Keratinocyte (primary cell): ENCODE results near the gene SLFNL1. TPM values are rescaled to one million over a fixed set of nuclear protein-coding genes. Genes with fewer than 3 reads are reported as not detected.

Source experiments
- DNase-seq: peaks from one replicate; pipeline ENCODE4 v3.0.0-alpha.2; 2011; ENCODE audit warnings: low read depth, missing footprints, low spot score
- FAIRE-seq: peaks from 2 replicates; lab custom pipeline; 2011; peaks lifted over from hg19 to GRCh38; lab: Jason Lieb, UNC
- H2AFZ ChIP-seq: 2 replicates; pipeline ENCODE4 v1.6.0; 2012; ENCODE audit warnings: low read length, control low read depth, inconsistent platforms; ENCODE audit not compliant: control insufficient read depth
- H3K27ac ChIP-seq: 2 replicates; pipeline ENCODE4 v1.5.1; 2011; ENCODE audit warnings: low read length; ENCODE audit not compliant: control insufficient read depth, insufficient read depth
- H3K27me3 ChIP-seq: 3 replicates; pipeline ENCODE4 v1.6.0; 2011; ENCODE audit warnings: low read length; ENCODE audit not compliant: control insufficient read depth, insufficient read depth; ENCODE audit errors: extremely low read depth
- H3K36me3 ChIP-seq, 2 experiments: 2 replicates in 1 of 2; 3 replicates in 1 of 2; pipeline ENCODE4 v1.5.1; 2011; ENCODE audit warnings: low read length in 2 of 2, mild to moderate bottlenecking in 1 of 2; ENCODE audit not compliant: control insufficient read depth in 2 of 2, insufficient read depth in 2 of 2; ENCODE audit errors: extremely low read depth in 1 of 2
- H3K4me1 ChIP-seq: 3 replicates; pipeline ENCODE4 v1.5.1; 2011; ENCODE audit warnings: low read length; ENCODE audit not compliant: control insufficient read depth, insufficient read depth; ENCODE audit errors: extremely low read depth
- H3K4me2 ChIP-seq: 3 replicates; pipeline ENCODE4 v1.6.0; 2011; ENCODE audit warnings: low read depth, low read length; ENCODE audit not compliant: control insufficient read depth, insufficient read depth; ENCODE audit errors: extremely low read depth
- H3K4me3 ChIP-seq, 3 experiments: fragments of 200-600 bp in 1 of 3; sonication (generic) in 1 of 3; 2 replicates in 2 of 3; 3 replicates in 1 of 3; pipeline ENCODE4 v1.5.1; 2011 to 2016; ENCODE audit warnings: low read length in 3 of 3, mild to moderate bottlenecking in 3 of 3, control low read depth in 2 of 3, inconsistent platforms in 1 of 3, low read depth in 1 of 3, mixed read lengths in 1 of 3, mixed run types in 1 of 3, moderate library complexity in 1 of 3; ENCODE audit not compliant: control insufficient read depth in 2 of 3, insufficient read depth in 2 of 3; ENCODE audit errors: extremely low read depth in 1 of 3
- H3K79me2 ChIP-seq: 2 replicates; pipeline ENCODE4 v1.6.0; 2012; ENCODE audit warnings: low read length; ENCODE audit not compliant: control insufficient read depth, insufficient read depth
- H3K9ac ChIP-seq: 3 replicates; pipeline ENCODE4 v1.6.0; 2011; ENCODE audit warnings: low read length; ENCODE audit not compliant: control insufficient read depth, insufficient read depth; ENCODE audit errors: extremely low read depth
- H3K9me1 ChIP-seq: 3 replicates; pipeline ENCODE4 v1.6.0; 2011; ENCODE audit warnings: low read length; ENCODE audit not compliant: control insufficient read depth, insufficient read depth; ENCODE audit errors: extremely low read depth
- H3K9me3 ChIP-seq: 2 replicates; pipeline ENCODE4 v1.5.1; 2012; ENCODE audit warnings: low read depth, low read length; ENCODE audit not compliant: control insufficient read depth
- H4K20me1 ChIP-seq: 3 replicates; pipeline ENCODE4 v1.6.0; 2011; ENCODE audit warnings: low read length; ENCODE audit not compliant: control insufficient read depth, insufficient read depth; ENCODE audit errors: extremely low read depth
- EZH2 ChIP-seq: IDR thresholded peaks from one replicate; pipeline ENCODE4 v1.6.1; 2012; ENCODE audit warnings: inconsistent platforms, mild to moderate bottlenecking, low read length, moderate library complexity
- dilution Hi-C: fragments of 300-500 bp; cut with MboI; formaldehyde crosslinking; loops from one replicate; pipeline ENCODE4 v1.7.0; 2020; ENCODE audit warnings: low sequenced_read_pairs; ENCODE audit not compliant: extremely low pct_ligation_motif_present
- polyA plus RNA-seq, 5 experiments: library from polyadenylated mRNA; depleted of rRNA in 3 of 5; stranded (reverse) in 3 of 5; stranded (forward) in 1 of 5; unstranded in 1 of 5; fragments of >200 nt; gene quantifications; 1 replicate in 1 of 5; 2 replicates in 3 of 5; 3 replicates in 1 of 5; pipeline versions ENCODE4 v1.2.1 to v1.2.3, GENCODE V29; 2011 to 2012; ENCODE audit warnings: missing spikeins in 2 of 5, low read depth in 1 of 5, low replicate concordance in 1 of 5
- TF ChIP-seq, protein P1 (sequence below), 3 experiments: IDR thresholded peaks in 1 of 3; conservative IDR thresholded peaks in 1 of 3; optimal IDR thresholded peaks in 1 of 3; 2 replicates in 2 of 3; 3 replicates in 1 of 3; pipeline versions ENCODE3 to v1.5.1; 2011; ENCODE audit warnings: low read length in 3 of 3, mild to moderate bottlenecking in 3 of 3, moderate library complexity in 2 of 3, control low read depth in 1 of 3, inconsistent platforms in 1 of 3; ENCODE audit not compliant: insufficient read depth in 2 of 3; ENCODE audit errors: extremely low read depth in 1 of 3

The SLFNL1 gene
- polyA plus RNA-seq, 1 donor (not counting 4 experiments of a cell fraction or from before 2014, with no cell fraction given) = not detected

- H3K4me2 ChIP-seq = no peak overlapping the region
- H3K36me3 ChIP-seq = no peaks in the 10 kb centered on the region
- DNase-seq (no peak), FAIRE-seq (no peak)
- H3K27ac ChIP-seq = no peak overlapping the region
- no peaks in the 10 kb centered on the region for H3K9me1 ChIP-seq
- no peaks in the 10 kb centered on the region for H3K9me3 ChIP-seq
- dilution Hi-C loops = no loop called here
- no peak overlapping the region for H3K4me3 ChIP-seq
- H4K20me1 ChIP-seq = no peaks in the 10 kb centered on the region
- H3K9ac ChIP-seq = no peak overlapping the region
- H3K27me3 ChIP-seq = no peaks in the 10 kb centered on the region
- no peak overlapping the region for H2AFZ ChIP-seq
- peaks cover 3% of the 10 kb centered on the region for H3K4me1 ChIP-seq
- TF ChIP-seq, protein P1, sequence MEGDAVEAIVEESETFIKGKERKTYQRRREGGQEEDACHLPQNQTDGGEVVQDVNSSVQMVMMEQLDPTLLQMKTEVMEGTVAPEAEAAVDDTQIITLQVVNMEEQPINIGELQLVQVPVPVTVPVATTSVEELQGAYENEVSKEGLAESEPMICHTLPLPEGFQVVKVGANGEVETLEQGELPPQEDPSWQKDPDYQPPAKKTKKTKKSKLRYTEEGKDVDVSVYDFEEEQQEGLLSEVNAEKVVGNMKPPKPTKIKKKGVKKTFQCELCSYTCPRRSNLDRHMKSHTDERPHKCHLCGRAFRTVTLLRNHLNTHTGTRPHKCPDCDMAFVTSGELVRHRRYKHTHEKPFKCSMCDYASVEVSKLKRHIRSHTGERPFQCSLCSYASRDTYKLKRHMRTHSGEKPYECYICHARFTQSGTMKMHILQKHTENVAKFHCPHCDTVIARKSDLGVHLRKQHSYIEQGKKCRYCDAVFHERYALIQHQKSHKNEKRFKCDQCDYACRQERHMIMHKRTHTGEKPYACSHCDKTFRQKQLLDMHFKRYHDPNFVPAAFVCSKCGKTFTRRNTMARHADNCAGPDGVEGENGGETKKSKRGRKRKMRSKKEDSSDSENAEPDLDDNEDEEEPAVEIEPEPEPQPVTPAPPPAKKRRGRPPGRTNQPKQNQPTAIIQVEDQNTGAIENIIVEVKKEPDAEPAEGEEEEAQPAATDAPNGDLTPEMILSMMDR (optimal IDR thresholded peaks at IDR 0.05 in 1 of 3, IDR thresholded peaks at IDR 0.05 in 1 of 3, conservative IDR thresholded peaks at IDR 0.05 in 1 of 3; ENCODE audit: extremely low read depth in 1 of 3, insufficient read depth in 2 of 3, low read length in 3 of 3) = no peak
- TF ChIP-seq EZH2 = no peak
- peaks cover under 1% of the 10 kb centered on the region for H3K79me2 ChIP-seq
Observed at GRCh38 chr1:40974945-40975344, 46.6 kb downstream of the SLFNL1 start.

DNA sequence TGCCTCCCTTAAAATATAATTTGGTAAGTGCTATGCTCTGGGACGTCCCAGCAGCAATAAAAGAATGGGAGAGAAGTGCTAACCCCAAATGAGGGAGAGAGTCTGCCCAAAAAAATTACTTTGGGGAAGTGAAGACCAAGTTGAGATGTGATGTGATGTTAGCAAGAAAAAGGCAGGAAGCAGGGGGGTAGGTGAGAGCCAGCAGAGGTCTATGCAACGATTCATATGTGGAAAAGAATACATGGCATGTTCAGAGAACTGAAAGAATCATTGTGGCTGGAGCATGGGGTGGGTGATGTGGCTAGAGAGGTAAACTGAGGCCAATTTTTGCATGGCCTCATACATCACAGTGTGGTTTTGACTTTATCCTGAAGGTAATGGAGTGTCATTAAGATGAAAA is 47.6 kb downstream of the SLFNL1 start:
- TF ChIP-seq, protein P1 (optimal IDR thresholded peaks at IDR 0.05 in 1 of 3, IDR thresholded peaks at IDR 0.05 in 1 of 3, conservative IDR thresholded peaks at IDR 0.05 in 1 of 3; ENCODE audit: extremely low read depth in 1 of 3, insufficient read depth in 2 of 3, low read length in 3 of 3) = no peak
- TF ChIP-seq EZH2 = no peak
- Histone ChIP-seq H3K27ac (no peak overlapping the region), H3K4me1 (peaks cover 3% of the 10 kb centered on the region)

More for the DNA sequence above, 47.6 kb downstream of the SLFNL1 start:
- Histone ChIP-seq H2AFZ (no peak overlapping the region), H3K9me3 (no peaks in the 10 kb centered on the region), H3K9me1 (no peaks in the 10 kb centered on the region), H3K4me2 (no peak overlapping the region), H3K9ac (no peak overlapping the region), H3K27me3 (no peaks in the 10 kb centered on the region), H3K4me3 (no peak overlapping the region), H3K36me3 (no peaks in the 10 kb centered on the region), H4K20me1 (no peaks in the 10 kb centered on the region), H3K79me2 (no peaks in the 10 kb centered on the region)
- dilution Hi-C loops = no loop called here
- DNase-seq (no peak), FAIRE-seq (no peak)
